Effector memory CD8-positive, alpha-beta T cell (primary cell): Measurements from ENCODE around the gene ZNF652.
A peak's percentile ranks its signal among the peaks of the same experiment; 100 is the strongest.

Source experiments
- ATAC-seq: fragments of 150-1000 bp; cut with Tn5 transposase; replicated peaks from 2 replicates; pipeline ENCODE4 v1.10.0; 2021; ENCODE audit warnings: mild to moderate bottlenecking, moderate library complexity
- DNase-seq, 3 experiments: peaks; one replicate each; pipeline ENCODE4 v3.0.0; 2021
- H3K27ac Mint-ChIP-seq, 2 donors: one replicate each; pipeline ENCODE4 v1.8.0; 2022; ENCODE audit warnings: mild to moderate bottlenecking in 2 of 2, mixed read lengths in 2 of 2, moderate library complexity in 2 of 2
- H3K27me3 Mint-ChIP-seq, 2 donors: one replicate each; pipeline ENCODE4 v1.8.0; 2022; ENCODE audit warnings: mixed read lengths in 2 of 2
- H3K36me3 Mint-ChIP-seq: one replicate; pipeline ENCODE4 v1.8.0; 2022; ENCODE audit warnings: mild to moderate bottlenecking, moderate library complexity, mixed read lengths; ENCODE audit not compliant: insufficient read depth
- H3K4me1 Mint-ChIP-seq, 2 donors: one replicate each; pipeline ENCODE4 v1.8.0; 2022; ENCODE audit warnings: low read depth in 2 of 2, mixed read lengths in 2 of 2
- H3K4me3 Mint-ChIP-seq, 2 donors: one replicate each; pipeline ENCODE4 v1.8.0; 2022; ENCODE audit warnings: mild to moderate bottlenecking in 2 of 2, mixed read lengths in 2 of 2, moderate library complexity in 2 of 2
- H3K9me3 Mint-ChIP-seq, 2 donors: one replicate each; pipeline ENCODE4 v1.8.0; 2022; ENCODE audit warnings: mixed read lengths in 2 of 2

ZNF652 gene

DNA sequence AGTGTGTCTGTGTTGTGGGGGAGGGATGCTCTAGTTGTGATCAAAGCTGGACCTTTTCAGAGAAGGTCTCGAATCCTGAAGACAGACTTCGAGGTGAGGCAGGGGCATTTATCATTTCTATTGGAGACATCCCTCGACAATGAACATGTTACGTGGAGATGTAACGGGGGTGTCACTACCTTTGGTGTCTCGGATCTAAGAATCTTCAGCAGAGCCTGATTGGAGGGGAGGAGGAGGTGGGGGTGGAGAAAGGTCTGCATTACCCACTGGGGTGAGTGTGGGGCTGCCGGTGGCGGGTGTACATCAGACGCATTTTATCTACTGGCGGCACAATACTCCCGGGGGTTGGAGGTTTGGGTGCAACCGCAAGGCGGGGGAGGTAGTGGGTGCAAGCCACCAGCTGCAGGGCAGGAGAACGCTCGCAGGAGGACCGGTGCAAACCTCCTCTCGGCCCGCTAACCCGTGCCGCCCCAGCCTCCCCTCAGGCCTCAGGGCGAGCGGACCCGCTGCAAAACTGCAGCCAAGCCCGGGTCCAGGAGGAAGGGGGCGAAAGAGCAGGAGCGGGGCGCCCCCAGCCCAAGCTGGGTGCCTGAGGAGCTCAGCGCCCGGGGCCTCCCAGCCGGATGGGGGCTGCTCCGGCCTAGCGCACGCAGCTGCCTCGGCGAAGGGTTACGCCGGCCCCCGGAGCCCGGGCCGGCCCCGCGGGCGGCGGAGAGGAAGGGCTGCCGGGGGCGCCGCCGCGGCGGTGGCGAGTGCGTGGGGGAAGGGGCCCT lies 735 bp downstream of the ZNF652 start:
- DNase-seq: peak; percentile 82 to 85 (median 82)
- Mint-ChIP-seq H3K4me1 (peaks cover 49 to 66% of the 10 kb centered on the region in 2 donors), H3K27me3 (no peaks in the 10 kb centered on the region), H3K36me3 (peaks cover 27% of the 10 kb centered on the region), H3K4me3 (peak overlapping the region; percentile 86 to 89), H3K9me3 (no peaks in the 10 kb centered on the region), H3K27ac (peak overlapping the region; percentile 87 to 91)
- peak; percentile 70 for ATAC-seq

GRCh38 chr17:49360796-49361128 lies 1.3 kb downstream of the ZNF652 start:
- peaks cover 45 to 66% of the 10 kb centered on the region in 2 donors for H3K4me1 Mint-ChIP-seq
- H3K4me3 Mint-ChIP-seq: peak overlapping the region; percentile 86 to 89
- H3K27ac Mint-ChIP-seq: peak overlapping the region; percentile 87 to 91
- DNase-seq (no peak), ATAC-seq (no peak)
- H3K27me3 Mint-ChIP-seq: no peaks in the 10 kb centered on the region
- no peaks in the 10 kb centered on the region for H3K9me3 Mint-ChIP-seq
- peaks cover 29% of the 10 kb centered on the region for H3K36me3 Mint-ChIP-seq

GRCh38 chr17:49359990-49360795 lies 1.9 kb downstream of the ZNF652 start:
- peaks cover 32% of the 10 kb centered on the region for H3K36me3 Mint-ChIP-seq
- H3K4me1 Mint-ChIP-seq: peaks cover 39 to 61% of the 10 kb centered on the region in 2 donors

DNA sequence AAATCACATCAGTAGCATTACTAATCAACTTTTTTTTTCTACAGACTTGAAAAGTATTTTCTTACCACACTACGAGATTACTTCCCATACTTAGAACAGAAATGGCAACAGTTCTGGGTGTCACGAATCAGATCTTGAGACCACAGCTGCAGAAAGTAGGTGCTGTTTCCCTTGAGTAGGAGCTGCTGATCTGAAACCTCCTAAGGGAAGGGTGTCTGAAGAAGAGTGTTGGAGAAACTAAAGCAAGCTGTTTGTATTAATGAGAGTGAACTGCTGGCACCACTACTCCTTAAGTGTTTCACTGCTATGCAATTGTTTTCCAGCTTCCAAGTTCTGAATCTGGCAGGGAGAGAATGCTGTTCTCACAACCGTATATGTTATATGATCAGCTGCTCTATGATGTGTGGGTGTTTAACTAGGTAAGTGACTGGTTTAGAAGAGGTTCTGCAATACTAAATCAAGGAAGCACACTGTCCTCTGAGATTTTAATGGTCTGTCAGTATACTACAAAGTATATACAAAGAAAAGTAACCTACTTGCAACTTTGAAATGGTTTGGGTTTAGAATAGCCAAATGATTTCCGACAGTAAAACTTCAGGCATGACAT lies 3.3 kb downstream of the ZNF652 start:
- H3K4me3 Mint-ChIP-seq: peak overlapping the region; percentile 86 to 89
- H3K4me1 Mint-ChIP-seq: peaks cover 38 to 60% of the 10 kb centered on the region in 2 donors
- DNase-seq (no peak), ATAC-seq (no peak)
- no peaks in the 10 kb centered on the region for H3K27me3 Mint-ChIP-seq
- H3K9me3 Mint-ChIP-seq: no peaks in the 10 kb centered on the region
- H3K27ac Mint-ChIP-seq: peak overlapping the region; percentile 69 to 88
- peaks cover 29% of the 10 kb centered on the region for H3K36me3 Mint-ChIP-seq

More at GRCh38 chr17:49359990-49360795, 1.9 kb downstream of the ZNF652 start:
- no peak for DNase-seq
- Mint-ChIP-seq H3K27ac (peak overlapping the region; percentile 87 to 91), H3K9me3 (no peaks in the 10 kb centered on the region), H3K4me3 (peak overlapping the region; percentile 86 to 89), H3K27me3 (no peaks in the 10 kb centered on the region)
- ATAC-seq: no peak

- no peak for DNase-seq
- no peaks in the 10 kb centered on the region for H3K9me3 Mint-ChIP-seq
- no peak for ATAC-seq
- peaks cover 23% of the 10 kb centered on the region for H3K36me3 Mint-ChIP-seq
- peak overlapping the region; percentile 86 to 89 for H3K4me3 Mint-ChIP-seq
- peaks cover 40 to 64% of the 10 kb centered on the region in 2 donors for H3K4me1 Mint-ChIP-seq
- H3K27me3 Mint-ChIP-seq: no peaks in the 10 kb centered on the region
- H3K27ac Mint-ChIP-seq: peak overlapping the region; percentile 75 to 88
Observed at GRCh38 chr17:49357516-49357915, 4.5 kb downstream of the ZNF652 start.

GRCh38 chr17:49356320-49356719 lies 5.7 kb downstream of the ZNF652 start:
- peaks cover 17% of the 10 kb centered on the region for H3K36me3 Mint-ChIP-seq
- no peak for ATAC-seq
- peaks cover 38 to 68% of the 10 kb centered on the region in 2 donors for H3K4me1 Mint-ChIP-seq
- no peak for DNase-seq
- H3K27me3 Mint-ChIP-seq: no peaks in the 10 kb centered on the region
- H3K27ac Mint-ChIP-seq: peak overlapping the region; percentile 75 to 88
- peak overlapping the region in 1 of 2 donors; percentile 43 for H3K4me3 Mint-ChIP-seq
- H3K9me3 Mint-ChIP-seq: no peaks in the 10 kb centered on the region

- H3K36me3 Mint-ChIP-seq: peaks cover 14% of the 10 kb centered on the region
Observed at GRCh38 chr17:49353607-49354006, 8.4 kb downstream of the ZNF652 start.

DNA sequence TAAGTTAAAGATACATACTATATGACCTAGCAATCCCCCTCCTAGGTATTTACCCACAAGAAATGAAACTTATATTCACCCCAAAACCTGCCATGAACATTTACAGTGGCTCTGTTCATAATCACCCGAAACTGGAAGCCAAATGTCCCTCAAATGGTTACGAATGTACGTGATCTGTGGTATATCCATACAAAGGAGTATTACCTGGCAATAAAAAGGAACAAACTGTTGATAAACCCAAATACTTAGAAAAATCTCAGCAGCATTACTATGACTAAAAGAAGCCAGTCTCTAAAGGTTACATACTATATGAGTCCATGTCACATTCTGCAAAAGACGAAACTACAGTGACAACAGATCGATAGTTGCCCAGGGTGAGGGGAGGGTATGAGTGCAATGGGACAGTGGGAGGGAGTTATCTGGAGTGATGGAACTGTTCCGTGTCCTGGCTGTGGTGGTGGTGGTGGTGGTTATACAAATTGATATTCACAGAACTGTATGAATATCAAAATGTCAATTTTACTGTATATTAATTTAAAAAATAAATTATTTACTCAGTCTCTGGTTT lies 9.4 kb downstream of the ZNF652 start:
- no peaks in the 10 kb centered on the region for H3K27me3 Mint-ChIP-seq
- H3K4me3 Mint-ChIP-seq: peak overlapping the region in 1 of 2 donors; percentile 51
- peak overlapping the region; percentile 81 to 86 for H3K27ac Mint-ChIP-seq
- H3K36me3 Mint-ChIP-seq: peaks cover 18% of the 10 kb centered on the region
- H3K4me1 Mint-ChIP-seq: peaks cover 21 to 50% of the 10 kb centered on the region in 2 donors
- DNase-seq (no peak), ATAC-seq (no peak)
- no peaks in the 10 kb centered on the region for H3K9me3 Mint-ChIP-seq

More at GRCh38 chr17:49353607-49354006, 8.4 kb downstream of the ZNF652 start:
- DNase-seq: no peak
- no peaks in the 10 kb centered on the region for H3K27me3 Mint-ChIP-seq
- ATAC-seq: no peak
- H3K27ac Mint-ChIP-seq: peak overlapping the region; percentile 81 to 86
- no peaks in the 10 kb centered on the region for H3K9me3 Mint-ChIP-seq
- H3K4me3 Mint-ChIP-seq: peak overlapping the region; percentile 49 to 58
- peaks cover 21 to 52% of the 10 kb centered on the region in 2 donors for H3K4me1 Mint-ChIP-seq

GRCh38 chr17:49351572-49352140 lies 10.4 kb downstream of the ZNF652 start:
- H3K4me3 Mint-ChIP-seq: no peak overlapping the region
- peaks cover 18% of the 10 kb centered on the region for H3K36me3 Mint-ChIP-seq
- DNase-seq: no peak
- ATAC-seq: no peak
- H3K27ac Mint-ChIP-seq: peak overlapping the region in 1 of 2 donors; percentile 31
- H3K4me1 Mint-ChIP-seq: peaks cover 24 to 50% of the 10 kb centered on the region in 2 donors
- H3K9me3 Mint-ChIP-seq: no peaks in the 10 kb centered on the region
- H3K27me3 Mint-ChIP-seq: no peaks in the 10 kb centered on the region

- ATAC-seq: no peak
- Mint-ChIP-seq H3K27ac (peak overlapping the region in 1 of 2 donors; percentile 77), H3K4me1 (peaks cover 32 to 45% of the 10 kb centered on the region in 2 donors), H3K9me3 (no peaks in the 10 kb centered on the region), H3K4me3 (no peak overlapping the region), H3K27me3 (no peaks in the 10 kb centered on the region), H3K36me3 (peaks cover 10% of the 10 kb centered on the region)
- no peak for DNase-seq
Observed at GRCh38 chr17:49349541-49349940, 12.5 kb downstream of the ZNF652 start.

DNA sequence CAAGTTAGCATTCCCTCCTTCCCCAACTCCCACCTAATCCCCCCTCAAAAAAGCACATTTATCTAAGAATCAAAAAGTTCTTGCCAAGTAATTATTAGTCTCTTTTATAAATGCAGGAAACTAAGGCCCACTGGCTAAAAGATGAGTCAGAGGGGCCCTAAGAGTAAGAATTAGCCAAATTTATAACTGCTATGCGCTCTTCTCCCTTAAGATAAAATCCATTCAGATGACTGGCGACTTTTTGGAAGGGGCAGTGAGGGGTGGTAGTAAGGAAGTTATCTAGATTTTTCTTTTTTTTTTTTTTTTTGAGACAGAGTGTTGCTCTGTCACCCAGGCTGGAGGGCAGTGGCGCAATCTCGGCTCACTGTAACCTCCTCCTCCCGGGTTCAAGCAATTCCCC lies 17.1 kb downstream of the ZNF652 start:
- peaks cover 39 to 59% of the 10 kb centered on the region in 2 donors for H3K4me1 Mint-ChIP-seq
- no peak for ATAC-seq
- no peaks in the 10 kb centered on the region for H3K9me3 Mint-ChIP-seq
- no peaks in the 10 kb centered on the region for H3K27me3 Mint-ChIP-seq
- peaks cover 20% of the 10 kb centered on the region for H3K36me3 Mint-ChIP-seq
- no peak for DNase-seq
- peak overlapping the region in 1 of 2 donors; percentile 22 for H3K27ac Mint-ChIP-seq
- peak overlapping the region; percentile 25 to 33 for H3K4me3 Mint-ChIP-seq

DNA sequence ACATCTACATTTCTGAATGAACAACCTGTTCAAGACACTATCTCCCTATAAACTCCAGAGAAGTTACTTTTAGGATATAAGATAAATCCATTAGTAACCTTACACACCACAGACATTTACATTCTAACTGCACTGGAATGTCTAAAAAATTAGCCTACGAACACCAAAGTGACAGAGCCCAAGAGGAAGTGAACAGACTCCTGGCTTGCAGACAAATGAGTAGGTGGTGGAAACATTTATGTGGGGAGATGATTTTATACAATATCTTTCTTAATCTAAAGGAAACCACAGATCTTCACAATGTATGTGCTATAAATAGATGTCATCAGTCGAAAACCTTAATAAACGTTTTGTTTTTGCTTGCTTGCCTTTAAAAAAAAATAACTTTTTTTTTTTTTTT lies 18.8 kb downstream of the ZNF652 start:
- H3K27ac Mint-ChIP-seq: peak overlapping the region; percentile 3 to 93

GRCh38 chr17:49342575-49342936 lies 19.5 kb downstream of the ZNF652 start:
- DNase-seq (peak in 1 of 3 experiments; percentile 17), ATAC-seq (peak; percentile 20)
- Mint-ChIP-seq H3K27me3 (no peaks in the 10 kb centered on the region), H3K9me3 (no peaks in the 10 kb centered on the region), H3K36me3 (peaks cover 22% of the 10 kb centered on the region), H3K27ac (peak overlapping the region in 1 of 2 donors; percentile 93), H3K4me1 (peaks cover 41 to 60% of the 10 kb centered on the region in 2 donors), H3K4me3 (peak overlapping the region; percentile 77 to 84)

More for the DNA sequence above, 18.8 kb downstream of the ZNF652 start:
- Mint-ChIP-seq H3K4me1 (peaks cover 43 to 61% of the 10 kb centered on the region in 2 donors), H3K4me3 (peak overlapping the region; percentile 77 to 84), H3K27me3 (no peaks in the 10 kb centered on the region), H3K9me3 (no peaks in the 10 kb centered on the region), H3K36me3 (peaks cover 22% of the 10 kb centered on the region)
- ATAC-seq (peak; percentile 21), DNase-seq (no peak)
